ENCODE measurements around the gene PTPRM.

PTPRM gene

DNA sequence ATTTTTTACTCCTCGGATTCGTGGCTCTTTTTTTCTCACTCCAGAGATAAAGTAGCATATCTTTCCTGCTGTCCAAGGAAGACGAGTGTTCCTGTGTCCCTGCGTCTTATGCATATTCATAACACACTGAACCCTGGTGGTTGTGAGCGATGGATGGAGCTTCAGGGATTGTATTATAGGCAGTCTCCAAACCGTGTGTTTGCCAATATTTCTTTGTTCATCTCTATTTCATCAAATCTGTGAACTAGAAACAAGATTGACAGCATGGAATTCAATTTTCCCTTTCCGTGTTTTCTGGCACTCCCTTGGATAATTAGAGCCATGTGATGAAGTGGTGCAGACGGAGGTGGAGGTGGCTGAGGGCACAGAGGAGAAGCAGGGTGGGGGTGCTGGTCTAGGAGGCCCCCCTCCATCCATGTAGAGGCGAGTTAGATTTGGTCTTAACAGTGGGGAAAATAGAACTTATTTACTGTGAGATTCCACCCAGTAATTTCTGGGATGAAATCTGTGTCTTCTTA lies 240.9 kb downstream of the PTPRM start:
- DNase-seq (ENCODE audit: low read depth in 2 of 2): no peak

DNA sequence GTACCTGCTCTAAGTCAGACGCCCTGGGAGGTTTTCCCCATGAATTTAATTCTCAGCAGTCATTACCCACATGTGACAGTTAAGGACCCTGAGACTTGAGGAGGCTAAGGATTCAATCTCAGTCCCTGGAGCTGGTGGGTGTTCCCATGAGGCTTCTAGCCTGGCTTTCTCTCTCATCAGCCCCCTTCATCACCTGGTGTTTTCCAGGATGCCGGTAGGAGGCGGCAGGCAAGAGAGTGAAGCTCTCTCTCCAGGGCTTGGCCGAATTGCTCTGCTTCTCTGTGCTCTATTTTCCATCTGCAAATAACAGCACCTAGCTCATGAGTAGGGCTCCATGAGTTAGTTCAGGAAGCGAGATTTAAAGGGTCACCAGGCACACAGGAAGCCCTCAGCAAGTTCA lies 241.9 kb downstream of the PTPRM start:
- DNase-seq (ENCODE audit: low read depth in 2 of 2): no peak

DNA sequence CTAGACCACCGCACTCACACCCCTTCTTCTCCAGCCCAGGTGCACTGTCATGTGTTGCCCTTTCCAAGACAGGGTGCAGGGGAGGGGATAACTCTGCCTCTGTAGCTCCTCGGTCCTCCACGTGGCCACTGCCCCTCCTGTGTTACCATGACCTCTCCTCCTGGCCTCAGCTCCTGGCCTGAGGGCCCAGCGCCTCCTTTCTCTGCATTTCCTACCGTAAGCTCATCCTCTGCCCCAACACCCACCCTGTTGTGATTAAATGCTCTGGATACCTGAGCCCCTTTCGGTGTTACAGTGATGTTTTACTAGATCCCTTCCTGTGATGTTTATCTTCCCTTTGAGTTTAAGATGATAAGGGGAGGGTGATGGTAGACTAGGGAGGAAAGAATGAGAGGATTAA lies 242.3 kb downstream of the PTPRM start:
- DNase-seq (ENCODE audit: low read depth in 2 of 2): no peak

DNA sequence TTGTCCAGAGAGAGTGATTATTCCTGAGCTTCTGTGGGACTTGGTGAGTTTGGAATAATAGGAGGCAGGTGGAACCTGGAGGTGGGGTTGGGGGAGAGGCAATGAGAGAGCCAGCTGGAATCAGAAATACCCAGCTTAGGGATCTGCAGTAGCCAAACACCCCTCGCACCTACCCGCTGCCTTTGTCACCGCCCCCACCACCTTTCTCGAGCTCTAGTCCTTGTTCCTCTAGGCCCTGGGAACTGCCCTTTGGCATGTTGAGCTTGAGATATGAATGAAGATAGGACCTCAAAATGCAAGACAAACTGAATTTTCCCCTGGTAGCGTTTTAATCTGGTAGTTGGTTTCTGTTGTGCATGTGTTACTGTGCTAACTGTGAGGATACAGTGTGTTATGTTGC lies 242.9 kb downstream of the PTPRM start:
- DNase-seq (ENCODE audit: low read depth in 2 of 2): no peak

DNA sequence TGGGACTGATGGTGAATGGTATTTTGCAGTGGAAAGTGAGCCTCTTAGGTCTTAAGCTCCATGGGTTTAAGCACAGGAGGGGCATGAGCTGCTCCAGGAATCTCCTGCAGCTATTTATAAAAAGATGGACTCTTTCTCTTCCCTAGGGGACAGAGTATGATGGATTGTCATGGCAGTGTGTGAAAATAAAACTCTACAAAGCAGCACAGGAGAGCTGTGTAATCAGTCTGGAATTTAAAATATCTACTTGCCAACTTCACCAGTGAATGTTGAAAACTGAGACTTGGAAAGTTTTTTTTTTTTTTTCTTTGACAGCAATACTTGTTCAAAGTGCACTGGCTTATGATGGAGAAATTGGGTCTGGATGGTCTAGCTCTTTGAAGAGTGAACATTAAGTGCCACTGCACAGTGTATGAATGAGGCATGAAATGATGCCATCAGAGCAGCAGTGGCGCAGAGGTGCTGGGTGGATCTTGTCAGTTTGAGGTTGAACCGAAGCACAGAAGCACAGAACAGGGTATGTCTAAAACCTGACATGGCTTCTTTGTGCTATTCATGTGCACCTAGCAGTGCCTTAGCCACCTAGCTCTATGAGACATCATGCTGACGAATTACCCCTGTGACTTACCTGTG lies 245.4 kb downstream of the PTPRM start:
- DNase-seq (ENCODE audit: low read depth in 2 of 2): no peak

DNA sequence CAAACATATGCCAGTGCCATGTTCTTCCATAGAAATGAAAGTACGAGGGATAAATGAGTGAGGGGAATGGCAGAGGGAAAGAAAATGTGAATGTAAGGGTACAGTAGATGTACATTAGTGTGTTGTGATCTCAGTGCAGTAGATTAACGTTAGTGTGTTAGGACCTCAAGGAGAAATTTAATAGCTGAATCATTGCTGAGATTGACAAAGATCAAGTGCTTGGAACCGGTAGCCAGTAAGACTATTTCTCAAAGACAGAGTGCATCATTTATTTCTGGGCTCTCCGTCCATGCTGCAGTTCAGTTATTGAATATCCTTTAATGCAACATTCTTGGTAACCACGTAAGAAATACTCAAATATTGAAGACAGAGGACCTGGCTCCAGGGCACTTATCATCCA lies 246.0 kb downstream of the PTPRM start:
- no peak for DNase-seq (ENCODE audit: low read depth in 2 of 2)

DNA sequence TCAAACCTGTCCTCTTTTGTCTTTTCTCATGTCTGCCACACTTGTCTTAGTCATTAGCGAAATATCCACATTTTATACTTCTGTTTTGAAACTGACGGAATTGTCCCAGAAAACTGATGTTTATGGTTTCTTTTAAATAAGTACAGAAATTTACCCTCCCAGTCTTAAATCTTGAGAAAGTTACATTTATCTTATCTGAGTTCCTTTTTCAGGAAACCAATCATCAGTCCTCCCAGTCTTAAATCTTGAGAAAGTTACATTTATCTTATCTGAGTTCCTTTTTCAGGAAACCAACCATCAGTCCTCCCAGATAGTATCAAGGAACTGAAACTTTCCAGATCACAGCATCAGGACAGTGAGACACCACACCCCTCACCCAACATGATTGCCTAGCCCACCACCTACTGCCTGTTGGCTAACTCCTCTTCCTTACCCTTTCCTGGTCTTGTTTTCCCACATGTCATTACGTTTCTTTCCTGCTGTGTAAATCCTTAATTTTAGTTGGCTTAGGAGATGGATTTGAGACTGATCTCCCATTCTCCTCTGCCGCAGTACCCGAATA lies 247.7 kb downstream of the PTPRM start:
- DNase-seq (ENCODE audit: low read depth in 2 of 2): no peak

DNA sequence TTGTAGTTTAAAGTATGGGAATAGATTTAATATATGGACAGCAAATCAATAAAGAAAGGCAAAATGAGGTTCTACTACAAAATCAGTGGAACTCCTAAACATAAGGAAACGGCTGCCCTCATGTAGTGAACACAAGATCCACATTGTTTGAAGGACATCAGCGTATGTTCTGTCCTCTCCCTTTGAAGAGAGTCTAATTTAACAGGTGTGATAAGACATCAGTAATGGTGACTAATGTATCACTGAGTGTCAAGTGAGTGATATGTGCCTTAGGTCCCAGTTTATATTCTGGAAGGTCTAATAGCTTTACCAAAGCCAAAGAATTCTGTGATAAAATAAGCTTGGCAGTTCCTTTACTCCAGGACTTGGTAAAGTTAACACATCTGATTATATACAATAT lies 248.7 kb downstream of the PTPRM start:
- DNase-seq (ENCODE audit: low read depth in 2 of 2): no peak

DNA sequence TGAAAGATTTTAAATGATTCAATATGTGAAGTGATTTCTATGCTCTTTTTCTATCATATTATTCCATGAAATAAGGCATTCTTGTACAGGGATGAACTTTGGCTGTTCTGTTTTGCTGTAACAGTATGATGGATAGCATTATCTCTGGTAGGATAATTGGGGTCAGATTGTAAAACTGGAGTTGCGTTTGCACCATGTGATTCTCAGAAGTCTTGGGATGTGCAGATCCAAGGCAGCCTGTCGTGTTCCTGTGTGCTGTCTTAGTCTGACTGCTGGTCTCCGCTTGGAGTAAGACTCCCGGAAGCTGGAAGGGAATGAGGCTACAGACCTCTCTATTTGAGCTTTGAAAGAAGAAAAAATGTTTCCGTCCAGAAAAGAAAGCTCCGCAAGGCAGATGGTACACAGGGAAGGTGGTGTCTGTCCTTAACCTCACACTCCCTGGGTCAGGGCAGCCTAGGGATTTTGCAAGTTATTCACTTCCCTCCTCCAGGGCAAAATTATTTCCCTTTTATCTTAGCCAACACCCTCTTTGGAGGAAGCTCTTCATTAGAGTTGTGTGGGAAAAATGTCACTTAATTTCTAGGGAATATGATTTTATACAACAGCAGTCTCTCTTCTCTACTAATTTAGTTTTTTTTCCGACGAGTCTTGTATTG lies 250.6 kb downstream of the PTPRM start:
- no peak for DNase-seq (ENCODE audit: low read depth in 2 of 2)

DNA sequence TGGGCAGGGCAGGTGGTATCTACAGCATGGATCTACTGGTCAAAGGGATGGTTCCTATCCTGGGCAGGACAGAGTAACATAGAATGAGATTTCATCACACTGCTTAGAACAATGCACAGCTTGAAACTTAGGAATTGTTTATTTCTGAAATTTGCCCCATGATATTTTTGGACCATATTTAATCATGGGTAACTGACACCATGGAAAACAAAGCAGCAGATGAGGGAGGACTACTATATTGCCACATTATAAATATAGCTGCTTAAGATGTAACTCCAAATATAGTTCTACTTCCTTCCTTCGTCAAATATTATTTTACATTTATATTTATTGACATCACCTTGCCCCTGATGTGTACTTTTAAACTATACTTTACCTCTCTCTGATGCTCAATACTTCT lies 254.7 kb downstream of the PTPRM start:
- DNase-seq (ENCODE audit: low read depth in 2 of 2): no peak

DNA sequence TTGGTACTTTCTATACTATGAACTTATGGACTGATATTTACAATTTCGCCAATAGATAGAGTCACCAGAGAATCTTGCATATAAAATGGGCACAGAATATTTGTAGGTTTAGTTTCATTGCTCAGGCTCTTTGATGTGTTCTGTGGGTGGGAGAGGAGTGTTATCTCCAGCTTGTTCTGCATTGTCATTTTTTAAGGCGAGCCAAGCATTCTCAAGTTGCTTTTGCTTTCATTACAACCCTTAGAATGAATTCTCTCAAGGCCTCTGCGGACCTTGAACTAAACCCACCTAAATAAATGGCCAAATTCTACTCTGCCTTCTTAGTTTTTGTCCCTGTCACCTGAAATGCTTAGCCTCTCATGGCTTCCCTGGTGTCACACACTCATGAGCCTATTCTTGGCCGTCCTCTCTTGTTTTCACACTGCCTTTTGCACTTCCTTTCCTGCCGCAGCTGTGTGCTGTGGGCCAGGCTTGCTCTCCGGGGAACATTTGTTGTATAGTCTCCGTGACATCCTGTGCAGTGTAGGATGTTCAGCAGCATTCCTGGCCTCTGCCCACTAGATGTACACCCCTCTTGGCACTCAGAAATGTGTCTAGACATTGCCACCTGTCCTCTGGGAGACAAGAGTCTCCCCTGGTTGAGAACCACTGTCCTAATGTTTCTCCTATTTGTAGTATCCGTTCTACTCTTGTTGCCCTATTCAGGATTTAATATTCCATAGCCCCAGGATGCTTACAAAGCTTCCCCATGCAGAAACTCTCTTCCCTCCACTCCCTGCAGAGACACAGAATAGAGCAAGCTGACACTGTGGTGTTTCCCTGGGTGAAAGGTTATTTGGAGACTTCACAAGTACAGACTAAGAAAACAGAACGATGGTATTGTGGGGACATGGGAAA lies 255.6 kb downstream of the PTPRM start:
- DNase-seq (ENCODE audit: low read depth in 2 of 2): no peak

DNA sequence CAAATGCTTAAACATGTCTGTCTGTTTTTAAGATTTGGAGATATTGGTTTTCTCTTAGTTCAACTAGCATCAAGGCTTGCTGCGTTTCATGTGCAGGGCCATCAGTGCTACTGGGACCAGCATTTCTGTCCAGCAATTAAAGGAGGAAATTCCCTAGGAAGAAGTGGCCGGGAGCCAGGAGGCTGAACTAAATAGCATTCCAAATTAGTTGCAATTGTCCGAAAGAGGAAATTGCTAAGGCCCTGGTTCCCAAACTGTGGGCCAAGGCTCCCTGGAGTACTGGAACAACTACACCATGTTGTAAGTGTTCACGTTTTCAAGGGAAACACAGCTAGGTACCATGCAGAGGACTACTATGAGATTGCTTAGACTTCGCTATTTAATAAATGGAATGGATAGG lies 257.9 kb downstream of the PTPRM start:
- no peak for DNase-seq (ENCODE audit: low read depth in 2 of 2)

DNA sequence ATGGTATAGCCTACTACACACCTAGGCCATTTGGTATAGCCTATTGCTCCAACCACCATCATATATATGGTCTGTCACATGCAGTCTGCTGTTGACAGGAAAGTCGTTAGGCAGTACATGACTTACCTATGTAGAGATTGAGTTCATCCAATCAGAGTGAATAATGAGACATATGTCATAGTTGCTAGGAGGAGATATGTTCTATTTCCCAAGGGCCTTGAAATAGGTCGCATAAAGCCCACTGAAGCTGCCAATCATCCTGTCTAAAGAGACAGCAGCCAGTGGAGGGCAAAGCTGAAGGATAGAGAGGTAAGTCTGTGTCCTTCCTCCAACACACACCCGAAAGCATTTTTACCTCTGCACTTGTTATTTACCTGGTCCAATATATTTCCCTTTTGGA lies 263.4 kb downstream of the PTPRM start:
- DNase-seq (ENCODE audit: low read depth in 2 of 2): no peak

DNA sequence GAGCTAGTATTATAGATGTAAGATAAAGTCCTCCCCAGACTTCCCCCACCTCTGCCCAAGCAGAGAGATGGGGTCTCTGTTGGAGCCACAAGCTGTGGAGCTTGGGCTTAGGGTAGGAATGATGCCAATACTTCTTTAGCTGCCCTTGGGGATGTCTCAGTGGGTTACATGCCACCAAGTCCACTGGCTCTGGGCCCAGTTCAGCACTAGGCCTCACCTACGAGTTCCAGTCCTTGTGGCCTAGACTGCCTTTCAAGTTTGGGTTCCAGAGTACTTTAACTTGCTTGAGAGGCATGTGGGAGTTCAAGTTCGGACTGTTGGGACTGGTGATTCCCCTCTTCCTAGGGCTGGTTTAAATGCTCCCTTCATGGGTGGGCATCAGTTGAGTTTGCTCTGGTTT lies 272.4 kb downstream of the PTPRM start:
- no peak for DNase-seq (ENCODE audit: low read depth in 2 of 2)

DNA sequence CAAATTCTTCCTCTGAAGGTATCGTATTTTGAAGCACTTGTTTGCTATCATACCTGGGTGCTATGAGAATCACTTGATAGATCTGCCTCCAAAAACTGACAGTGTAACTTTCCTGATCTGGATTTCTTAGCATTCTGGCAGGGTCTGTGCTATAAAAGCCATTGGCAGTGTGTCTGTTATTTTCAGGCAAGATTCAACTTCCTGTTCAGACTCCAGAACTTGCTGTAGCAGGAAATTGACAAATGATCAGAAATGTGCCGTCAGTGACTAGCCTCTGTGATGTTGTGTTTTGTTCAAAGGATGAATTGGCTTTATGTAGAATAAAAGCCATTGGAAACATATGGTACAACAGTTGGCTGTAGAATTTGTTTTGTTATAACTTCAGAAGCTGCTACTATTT lies 273.3 kb downstream of the PTPRM start:
- no peak for DNase-seq (ENCODE audit: low read depth in 2 of 2)

DNA sequence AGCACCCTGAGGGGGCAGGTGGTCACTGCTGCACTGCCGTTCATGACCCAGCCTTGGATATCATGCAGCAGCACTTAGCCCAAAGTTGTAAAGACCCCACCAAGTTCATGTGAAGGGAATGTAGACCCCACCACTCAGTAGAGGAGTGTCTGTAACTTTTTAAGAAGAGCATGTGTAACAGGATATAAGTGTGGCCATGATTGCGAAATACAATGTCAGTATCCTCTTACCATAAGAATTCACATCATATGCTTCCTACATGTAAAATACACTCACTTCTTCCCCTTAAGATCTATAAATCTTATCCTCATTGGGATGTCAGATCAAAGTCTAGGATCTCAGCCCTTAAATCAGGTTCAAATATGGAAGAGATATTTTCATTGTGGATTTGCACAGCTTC lies 276.9 kb downstream of the PTPRM start:
- no peak for DNase-seq (ENCODE audit: low read depth in 2 of 2)

DNA sequence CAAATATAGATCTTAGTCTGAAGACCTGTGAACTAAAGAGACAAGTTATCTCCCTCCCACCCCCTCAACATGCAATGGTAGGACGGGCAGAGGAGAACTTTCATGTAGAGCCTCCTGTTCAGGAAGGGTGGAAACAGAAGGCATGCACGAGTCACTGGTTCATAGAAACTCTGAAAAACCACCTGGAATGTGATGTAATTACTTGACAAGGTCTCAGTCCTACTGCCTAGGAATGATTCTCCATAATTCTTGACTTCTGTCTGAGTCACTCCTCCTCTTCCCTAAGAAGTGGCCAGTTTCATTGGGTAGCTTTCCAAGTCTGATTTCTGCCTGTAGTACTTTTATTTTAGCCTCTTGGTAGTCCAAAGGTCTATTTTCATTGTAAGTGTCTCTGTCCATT lies 277.3 kb downstream of the PTPRM start:
- no peak for DNase-seq (ENCODE audit: low read depth in 2 of 2)

DNA sequence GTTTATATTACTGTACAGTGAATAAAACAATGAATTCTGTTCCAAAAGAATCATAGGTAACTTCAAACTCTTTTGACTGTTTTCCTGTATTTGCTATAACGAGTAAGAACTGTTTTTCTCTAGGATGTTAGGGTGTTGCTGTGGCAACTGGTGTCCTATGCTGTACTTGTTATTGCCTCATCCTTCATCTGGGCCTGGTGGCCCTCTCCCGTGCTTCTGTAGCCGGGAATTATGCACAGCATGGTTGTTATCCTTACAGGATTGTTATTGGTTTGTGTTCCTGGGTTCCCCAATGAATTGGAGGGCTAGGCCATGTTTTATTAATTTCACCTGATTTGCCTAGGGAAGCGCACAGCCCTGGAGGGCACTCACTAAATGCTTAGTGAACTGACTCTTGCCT lies 279.2 kb downstream of the PTPRM start:
- DNase-seq (ENCODE audit: low read depth in 2 of 2): no peak

DNA sequence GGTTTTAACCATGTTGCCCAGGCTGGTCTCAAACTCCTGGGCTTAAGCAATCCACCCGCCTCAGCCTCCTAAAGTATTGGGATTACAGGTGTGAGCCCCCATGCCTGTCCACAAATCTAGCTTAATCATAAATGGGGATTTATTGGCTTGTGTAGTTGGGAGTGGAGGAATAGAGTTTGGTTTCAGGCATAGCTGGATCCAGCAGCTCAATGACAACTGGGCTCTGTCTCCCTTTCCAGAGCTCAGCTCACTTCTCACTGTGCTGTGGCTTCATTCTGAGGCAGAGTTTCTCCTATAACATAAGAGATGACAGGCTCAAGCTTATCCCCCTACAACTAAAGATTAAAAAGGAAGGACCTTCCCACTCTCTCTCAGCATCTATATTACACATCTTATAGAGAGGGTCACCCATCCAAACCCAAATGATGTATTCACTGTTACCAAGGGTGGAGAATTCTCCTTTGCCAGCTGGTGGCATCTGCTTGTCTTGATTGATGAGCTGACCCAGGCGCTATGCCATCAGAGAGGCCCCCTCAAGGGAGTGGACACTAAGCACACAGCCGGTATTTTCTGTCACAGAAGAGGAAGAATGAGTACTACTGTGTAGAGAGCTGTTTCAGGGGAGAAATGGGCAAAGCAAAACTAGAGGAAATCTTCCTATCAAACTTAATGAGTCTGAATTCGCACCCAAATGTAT lies 280.4 kb downstream of the PTPRM start:
- DNase-seq (ENCODE audit: low read depth in 2 of 2): no peak

DNA sequence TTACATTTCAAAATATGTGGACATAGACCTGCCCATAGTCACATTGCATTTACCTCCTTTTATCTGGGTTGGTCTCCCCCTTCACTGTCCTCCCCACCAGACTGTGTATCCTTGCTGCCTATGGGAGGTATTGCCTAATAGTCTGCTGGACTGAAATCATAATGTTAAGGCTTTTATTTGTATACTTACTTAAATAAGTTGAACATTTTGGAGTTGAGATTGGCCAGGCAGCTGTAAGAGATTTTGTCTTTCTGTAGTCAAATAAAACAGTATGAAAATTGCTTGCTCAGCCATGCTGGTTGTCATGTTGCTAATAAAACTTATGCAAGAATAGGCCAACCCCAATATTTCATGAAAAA lies 280.9 kb downstream of the PTPRM start:
- no peak for DNase-seq (ENCODE audit: low read depth in 2 of 2)

DNA sequence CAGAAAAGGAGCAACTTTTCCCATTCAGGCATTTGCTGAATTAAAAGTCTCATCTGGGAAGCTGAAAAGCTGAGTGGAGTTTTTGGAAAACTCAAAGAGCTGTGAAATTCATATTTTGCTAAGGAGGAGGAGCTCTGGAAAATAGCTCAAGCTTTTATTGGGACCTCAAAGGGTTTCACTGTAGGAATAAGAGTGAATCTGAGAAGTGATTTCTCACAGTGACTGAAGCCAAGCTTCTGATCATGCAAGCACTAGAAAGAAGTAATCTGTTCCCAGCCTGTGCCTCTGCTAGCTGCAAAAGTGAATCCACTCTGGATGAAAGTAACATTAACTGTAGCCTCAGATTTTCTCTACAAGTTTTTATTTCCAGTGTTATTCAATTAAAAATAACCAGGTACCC lies 283.3 kb downstream of the PTPRM start:
- no peak for DNase-seq (ENCODE audit: low read depth in 2 of 2)

DNA sequence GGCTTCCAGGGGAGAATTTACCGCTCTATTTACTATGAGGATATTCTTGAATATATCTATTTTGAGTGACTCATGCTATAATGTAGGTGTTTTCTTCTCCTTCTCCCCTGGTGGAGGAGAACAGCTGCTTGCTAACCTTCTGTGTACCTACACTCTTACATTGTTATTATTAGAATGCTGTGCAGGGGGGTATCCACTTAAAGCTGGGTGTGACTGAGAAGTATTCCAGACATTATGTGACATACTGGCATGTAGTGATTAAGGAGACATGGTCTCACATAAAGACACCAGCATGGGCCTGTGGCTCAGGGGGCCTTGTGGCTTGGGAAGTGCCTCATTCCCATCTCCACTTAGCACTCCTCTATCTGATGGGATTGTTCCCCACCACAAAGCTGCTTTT lies 287.9 kb downstream of the PTPRM start:
- no peak for DNase-seq (ENCODE audit: low read depth in 2 of 2)
